ENCODE data around the gene PAK6.

PAK6 gene

DNA sequence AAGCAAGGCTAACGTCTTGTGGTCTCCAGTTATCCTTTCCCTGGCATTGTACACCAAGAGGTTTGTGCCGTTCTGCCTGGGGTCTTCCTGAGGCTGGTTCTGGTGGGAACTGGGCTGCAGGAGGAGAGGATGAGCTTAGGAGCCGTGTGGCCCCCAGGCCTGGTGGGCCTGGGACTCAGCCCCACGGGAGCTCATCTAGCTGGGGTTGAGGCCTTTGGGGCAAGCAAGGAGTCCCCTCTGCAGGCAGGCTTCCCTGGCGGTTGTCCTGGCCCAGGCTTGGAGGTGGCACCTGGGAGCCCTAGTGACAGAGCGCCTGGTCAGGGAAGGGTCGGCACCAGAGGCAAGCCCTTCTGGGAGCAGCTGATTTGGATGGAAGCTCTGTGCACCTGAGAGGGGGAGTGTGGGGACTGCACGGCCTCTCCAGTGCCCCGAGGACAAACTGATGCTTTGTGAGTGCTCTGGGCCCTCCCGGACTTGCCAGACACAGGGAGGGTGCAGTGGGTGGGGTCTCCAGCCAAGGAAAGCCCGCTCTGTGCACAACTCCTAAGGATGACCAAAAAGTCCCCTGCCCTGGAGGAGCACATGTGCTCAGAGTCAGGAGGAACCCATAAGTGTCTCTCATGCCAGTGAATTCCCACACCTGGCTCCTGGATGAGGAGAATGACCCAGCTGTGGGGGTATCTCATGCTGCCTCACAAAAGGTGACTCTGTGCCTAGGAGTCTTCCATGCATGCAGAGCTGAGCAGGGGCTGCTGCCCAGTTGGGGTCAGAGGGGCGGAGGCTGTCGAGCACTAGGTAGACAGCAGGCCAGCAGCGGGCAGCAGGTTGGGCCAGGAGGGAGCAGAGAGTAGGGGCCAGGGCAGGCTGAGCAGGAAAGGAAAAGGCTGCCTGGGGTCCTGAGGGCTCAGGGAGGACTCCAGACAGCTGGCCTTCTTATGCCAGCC, 2.7 kb downstream of the PAK6 start:
- DNase-seq = no peak

DNA sequence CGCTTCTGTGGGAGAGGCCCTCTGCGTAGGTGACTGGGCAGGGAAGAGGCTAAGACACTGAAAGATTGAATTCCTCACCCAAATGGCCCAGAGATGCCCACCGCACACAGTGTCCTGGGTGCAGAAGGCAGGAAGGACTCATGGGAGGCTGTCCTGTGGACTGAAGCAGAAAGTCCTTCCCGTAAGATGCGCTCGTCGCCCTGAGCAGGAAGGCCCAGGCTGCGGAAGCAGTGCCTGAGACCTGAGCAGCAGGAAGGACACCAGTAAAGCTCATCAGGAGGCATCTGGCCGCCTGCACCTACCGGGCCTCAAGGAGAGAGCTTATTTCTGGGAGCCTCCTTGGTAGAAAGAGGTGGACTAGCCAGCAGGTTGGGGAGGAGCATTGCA, 3.3 kb downstream of the PAK6 start:
- DNase-seq = no peak

DNA sequence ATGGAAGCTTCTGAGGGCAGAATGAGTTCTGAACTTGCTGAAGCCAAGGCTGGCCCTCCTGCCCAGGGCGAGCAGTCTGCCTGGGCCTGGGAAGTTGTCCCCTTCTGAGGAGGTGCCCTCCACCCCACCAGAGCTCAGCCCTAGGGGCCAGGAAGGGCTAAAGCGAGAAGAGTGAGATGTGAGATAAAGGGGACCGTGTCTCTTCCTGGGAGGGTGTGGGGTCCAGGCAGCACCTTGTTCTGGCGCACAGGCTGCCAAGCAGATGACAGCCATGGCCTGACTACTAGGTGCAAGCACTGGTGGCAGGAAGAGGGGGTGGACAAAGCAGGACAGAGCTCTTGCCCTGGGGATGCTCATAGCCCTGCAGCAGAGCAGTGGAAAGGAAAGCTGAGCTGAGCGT, 3.7 kb downstream of the PAK6 start:
- DNase-seq = no peak

DNA sequence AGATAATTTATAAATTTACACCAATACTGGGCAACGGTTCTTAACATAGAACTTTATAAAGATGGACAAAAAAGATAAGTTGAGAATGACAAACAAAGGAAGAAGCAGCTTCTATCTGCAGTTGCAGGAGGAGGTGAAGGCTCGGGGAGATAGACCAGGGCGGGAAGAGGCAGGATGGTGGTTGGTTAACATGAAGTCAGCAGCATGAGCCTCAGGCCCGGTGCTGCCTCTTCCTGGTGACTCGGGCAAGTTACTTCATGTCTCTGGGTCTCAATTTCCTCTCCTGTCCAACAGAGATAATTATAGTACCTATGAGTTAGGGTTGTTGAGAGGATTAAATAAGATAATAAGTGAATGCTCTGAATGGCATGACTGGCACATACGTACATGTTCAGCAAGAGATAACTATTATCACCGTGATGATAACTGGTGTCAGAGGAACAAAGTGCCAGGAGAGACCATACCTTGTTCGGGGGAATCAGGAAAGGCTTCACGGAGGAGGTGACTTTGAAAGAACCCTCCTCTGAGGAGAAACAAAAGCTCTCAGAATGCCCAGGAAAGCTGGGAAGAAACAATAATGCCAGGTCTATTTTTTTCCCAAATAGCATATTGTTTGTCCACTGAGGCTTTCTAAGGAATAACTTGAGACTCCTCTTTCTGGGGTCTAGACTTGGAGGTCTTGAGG, 4.4 kb downstream of the PAK6 start:
- DNase-seq = no peak

DNA sequence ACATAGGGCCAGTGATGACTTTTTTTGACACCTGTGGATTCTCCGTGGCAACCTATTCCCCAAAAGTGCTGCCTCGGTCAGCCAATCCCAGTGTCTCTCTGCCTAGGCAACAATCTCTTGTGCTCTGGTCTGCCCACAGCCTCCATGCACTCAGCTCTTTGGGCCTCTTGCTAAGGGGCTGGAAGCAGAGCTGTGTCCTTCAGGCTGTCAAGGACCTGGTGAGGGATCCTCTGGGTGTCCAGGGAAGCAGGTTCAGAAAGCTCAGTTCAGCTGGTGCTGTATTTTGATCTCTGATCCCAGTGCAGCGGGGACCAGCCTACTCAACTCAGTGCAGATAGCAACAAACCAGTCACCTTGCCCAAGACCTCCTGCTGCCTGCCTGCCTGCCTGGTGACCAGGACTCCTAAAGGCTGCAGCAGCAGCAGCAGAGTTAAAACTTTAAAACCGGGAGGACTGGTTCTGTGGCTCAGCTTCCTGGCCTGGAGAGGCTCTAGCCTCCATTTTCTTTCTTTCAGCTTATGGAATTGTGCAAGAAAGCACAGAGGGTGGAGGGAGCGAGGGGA, 6.2 kb downstream of the PAK6 start:
- DNase-seq = no peak

DNA sequence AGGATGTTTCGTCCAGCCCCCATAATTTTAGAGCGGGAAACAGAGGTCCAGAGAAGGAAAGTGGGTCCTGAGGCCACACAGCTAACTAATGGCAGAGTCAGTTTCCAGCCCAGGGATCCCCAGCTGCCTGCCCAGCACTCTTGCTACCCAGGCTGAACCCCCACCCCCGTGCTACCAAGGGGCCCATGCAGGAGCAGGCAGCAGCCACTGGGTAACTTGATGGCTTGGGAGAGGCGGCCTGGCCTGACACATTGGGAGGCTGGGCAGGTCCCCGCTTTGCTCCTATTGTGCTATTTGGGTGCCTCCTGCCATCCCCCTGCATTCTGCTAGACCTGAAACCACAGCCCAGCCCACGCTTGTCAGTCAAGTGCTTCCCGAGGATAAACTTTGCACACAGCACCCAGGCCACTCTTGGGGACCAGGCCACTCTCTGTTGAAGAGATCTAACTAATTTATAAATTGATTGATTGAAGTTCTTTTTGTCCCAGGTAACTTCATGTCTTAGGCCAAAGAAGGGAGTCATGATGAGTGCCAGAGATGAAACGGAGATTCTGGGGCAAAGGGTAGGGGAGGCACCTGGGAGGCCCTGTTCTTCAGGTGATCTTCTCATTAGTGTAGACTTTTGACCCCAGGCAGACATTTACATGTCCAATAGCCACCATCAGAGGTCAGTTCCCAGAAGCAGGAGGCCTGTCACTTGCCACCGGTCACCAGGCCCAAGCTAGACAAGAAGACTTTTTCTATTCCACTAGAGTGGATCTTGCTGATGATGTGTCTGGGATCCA, 7.0 kb downstream of the PAK6 start:
- no peak for DNase-seq

DNA sequence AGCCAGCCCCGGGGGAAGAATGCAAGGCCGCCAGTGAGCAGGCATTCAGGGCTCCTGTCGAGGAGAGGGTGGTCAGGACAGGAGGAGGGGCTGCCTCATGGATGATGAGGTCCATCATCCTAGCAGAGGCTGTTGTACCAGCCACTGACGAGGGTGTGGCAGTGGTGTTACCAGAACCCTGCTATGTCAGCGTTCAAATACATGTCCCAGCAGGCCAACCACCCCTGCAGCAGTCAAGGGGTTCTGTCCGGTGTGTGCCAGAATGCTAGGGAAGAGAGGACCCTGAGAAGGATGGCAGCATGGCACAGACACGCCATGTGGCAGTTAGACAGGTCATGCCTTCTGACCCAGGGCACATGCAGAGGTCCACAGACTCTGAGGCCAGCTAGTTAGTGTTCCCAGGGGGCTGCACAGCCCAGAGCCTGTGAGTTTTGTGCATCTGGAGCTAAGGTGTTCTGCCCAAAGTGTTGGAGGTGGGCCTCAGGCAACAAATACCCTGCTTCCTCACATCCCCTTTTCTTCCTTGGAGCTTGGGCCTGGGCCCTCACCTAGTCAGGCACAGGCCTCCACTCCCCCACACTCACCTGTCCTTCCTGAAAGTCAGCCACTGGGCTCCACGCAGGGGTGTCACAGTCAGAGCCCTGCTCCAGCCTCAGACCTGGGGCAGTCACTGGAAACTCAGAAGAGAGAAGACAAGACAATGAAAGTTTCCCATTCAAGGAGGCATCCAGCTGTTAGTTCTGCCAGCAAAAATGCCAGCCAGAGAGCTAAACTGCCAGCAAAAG, 7.8 kb downstream of the PAK6 start:
- DNase-seq = no peak

DNA sequence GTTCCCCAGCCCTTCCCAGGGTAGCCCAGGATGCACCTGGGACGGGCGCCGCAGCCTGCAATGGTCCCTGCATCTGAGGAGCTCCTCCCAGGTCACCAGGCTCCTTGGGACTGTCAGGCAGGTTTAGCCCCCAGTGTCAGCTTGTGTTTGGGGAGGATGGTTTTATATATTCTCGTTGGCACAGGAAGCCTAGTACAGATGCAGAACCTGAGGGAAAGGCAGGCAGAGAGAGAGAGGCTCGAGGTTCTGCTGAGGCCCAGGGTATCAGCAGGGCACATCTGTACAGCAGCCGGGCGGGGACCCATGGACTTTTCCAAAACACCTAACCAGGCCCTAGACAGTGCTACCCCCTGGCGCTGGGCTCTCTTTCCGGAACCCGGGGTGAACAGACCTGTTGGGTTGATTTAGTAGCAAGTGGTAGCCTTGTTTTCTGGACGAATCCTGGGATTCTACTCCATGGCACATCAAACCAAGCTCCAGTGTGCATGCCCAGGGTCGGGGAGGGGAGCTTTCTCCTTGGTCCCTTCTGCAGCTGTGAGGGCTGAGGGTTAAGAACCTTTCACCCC, 8.6 kb downstream of the PAK6 start:
- no peak for DNase-seq

DNA sequence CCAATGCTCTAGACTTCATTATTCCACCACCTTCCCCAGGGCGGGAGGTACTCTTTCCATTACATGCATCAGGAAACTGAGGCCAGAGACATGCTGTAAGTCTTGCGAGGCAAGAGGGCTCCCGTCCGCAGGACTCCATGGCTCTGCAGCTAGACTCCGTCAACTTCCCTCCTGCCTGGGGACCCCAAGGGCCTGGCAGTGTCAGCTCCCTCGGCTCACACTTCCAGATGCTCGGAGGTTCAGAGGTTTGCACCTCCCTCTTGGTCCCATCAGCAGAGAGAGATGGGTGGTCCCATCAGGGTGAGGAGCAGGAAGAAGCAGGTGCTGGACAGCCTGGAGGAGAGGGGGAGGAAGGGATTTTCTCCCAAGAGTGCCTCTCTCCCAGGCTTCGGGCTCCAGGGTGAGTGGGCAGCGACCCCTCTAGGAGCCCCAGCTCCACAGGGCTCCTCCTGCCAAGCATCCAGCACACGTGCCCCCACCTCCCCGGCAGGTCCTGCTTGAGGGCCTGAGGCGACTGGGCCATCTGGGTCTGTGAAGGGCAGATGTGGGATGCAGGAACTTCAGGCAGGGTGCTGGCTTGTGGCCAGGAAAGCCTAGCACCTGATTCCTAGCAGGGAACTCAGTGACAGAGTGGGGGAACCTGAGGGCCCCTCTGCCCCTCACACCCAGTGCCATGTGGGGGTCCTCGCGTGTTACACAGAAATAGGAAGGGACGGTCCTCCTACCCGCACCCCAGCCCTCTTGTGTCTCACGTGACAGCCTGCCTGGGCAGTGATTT, 9.3 kb downstream of the PAK6 start:
- DNase-seq = no peak

DNA sequence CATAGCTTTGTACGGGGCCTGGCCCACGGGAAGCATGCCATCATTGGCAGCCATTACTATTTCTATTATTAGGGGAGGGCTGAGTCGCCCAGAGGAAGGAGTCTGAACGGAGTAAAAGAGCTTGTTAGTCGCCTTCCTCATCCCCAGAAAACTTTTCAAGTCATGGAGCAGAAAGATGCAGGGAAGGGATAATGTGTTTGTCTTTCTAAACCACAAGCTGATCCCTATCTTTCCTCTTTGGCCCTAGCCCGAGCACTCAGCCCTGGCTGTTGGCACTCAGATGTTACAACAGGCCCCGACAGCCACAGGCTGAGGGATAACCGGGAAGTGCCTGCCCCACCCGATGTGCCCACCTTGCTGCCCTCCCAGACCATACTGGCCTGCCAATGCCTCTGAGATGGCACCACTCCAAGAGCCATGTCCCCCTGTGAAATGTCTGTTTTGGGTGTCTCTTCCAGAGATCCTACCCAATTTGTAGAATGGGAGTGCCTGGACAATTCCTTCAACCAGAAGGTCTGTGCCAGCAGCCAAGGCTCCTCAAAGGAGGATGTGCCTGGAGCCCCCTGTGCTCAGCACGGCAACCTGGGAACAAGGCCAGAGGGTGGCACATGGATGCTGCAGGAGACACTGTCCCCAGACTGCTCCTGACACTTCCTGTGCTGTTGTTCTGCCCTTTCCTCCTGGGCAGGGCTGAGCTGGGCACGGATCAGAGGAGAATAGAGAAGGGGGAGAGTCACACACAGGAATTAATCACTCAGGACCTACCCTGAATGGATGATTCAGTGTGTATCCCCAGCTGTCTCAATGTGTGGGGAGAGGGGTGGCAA, 10.8 kb downstream of the PAK6 start:
- DNase-seq = no peak

DNA sequence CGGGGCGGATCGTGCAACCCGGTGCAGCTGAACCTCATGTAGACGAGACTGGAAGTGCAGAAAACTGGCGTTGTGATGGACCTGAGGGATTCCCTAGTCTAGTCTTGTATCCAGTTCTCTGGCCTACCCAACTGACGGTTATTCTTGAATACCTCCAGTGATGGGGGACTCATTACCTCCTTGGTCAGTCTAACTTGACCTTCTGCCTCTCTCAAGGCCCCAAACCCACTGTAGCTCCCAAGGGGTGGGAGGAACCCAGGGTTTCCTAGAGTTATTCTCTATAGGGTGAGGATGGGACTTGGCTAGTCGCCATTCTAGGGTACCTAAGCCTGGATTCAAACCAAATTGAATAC, 11.4 kb downstream of the PAK6 start:
- DNase-seq = no peak

DNA sequence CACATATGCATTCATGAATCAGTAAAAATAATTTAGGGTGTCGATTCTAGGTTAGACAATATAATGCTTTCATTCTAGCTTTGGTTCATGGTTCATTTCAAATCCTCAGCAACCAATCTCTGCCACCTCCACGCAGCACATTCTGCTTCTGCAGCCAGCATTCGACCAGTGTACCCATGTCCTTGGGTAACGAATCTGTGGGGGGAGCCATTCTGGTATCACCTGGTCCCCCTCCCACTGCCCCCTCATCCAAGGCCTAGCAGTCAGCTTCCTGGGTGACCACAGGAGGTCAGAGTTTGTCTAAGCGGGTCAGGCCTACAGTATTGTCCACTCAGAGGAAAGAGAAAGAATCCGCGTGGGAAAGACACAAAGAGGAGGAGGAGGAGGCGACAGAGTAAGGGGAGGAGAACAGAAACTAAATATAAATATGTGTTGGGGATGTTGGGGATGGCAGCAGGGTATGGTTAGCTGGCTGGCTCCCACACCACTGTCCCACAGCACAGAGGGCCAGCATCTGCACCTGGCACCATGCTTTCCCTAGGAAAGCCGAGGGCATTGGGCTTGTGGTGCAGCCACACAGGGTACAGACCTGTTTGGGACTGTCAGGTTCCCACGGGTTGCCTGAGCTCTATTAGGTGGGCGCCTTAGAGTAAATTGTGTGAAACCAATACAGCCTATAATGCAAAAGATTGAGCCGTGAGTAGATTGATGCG, 12.1 kb downstream of the PAK6 start:
- no peak for DNase-seq

DNA sequence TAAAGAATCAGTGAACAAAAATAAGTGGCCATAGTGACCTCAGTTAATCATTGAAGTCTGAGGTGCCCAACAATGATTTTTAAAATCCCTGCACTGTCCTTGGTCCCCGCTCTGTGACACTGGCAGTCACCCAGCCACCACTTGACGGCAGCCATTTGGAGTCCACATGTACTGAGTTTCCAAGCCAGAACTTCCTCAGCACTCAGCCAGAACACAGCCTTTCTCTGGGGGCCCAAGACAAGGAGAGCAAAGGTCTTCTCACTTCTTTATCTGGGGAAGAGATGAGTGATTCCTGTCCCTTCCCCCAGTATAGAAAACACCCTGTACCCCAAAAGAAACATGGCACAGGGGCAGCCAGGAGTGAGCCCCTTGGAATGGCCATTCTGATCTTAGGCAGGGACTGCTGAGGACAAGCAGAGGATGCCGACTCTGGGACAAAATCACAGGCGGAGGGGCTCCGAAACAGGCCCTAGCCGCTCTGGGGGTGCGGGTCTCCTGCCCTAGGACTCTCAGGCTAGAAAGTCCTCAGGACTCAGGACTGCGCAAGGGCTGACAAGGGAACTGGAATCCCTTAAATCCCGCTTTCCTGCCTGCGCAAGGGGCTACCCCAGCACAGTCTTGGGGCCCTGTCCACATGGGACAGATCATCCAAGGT, 12.8 kb downstream of the PAK6 start:
- no peak for DNase-seq

DNA sequence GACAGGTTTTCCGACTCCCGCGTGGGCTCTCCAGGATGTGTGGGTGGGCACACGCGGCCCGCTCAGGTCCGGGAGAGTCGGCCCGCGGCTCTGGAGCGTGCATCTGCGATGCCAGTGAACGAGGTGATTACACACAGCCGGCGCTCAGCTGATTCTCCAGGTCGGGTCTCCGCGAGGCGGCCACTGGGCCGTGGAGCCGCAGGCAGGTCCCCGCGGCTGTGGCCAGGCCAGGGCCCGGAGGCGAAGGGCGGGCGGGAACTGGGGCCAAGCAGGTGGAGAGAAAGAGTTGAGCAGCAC, 13.2 kb downstream of the PAK6 start:
- DNase-seq = no peak

DNA sequence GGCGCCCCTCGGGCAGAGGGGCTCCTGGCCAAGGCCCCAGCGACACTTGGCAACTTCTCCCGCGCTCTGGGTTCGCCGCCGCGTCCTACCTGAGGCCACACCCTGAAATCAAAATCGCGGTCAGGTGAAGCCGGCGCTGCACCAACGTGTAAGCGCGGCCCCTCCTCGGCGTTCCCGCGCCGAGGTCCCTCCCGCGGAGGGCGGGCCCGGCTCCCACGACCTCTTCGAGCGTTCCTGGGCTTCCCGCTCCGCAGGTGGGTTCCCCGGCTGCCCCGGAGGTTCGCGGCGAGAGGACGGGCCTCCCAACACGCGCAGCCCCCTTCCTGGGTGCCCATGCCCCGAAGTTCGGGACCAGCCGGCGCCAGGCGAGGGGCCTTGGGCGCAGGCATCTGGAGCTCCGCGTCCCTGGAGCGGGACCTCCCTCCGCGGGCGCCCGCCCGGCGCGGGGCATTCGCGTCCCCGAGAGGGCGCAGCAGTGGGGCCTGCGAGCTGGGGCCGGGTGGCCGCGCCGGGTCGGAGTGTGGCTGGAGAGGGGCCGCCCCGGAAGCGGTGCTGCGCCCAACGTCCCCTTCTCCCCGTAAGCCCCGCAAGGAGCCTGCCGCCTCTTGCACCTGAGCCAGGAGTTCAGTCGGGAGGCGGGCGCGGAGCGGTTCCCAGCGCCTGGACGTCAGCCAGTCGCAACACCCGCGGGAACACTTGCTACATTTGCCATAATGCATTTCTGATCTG, 13.7 kb downstream of the PAK6 start:
- DNase-seq = peak; percentile 51

DNA sequence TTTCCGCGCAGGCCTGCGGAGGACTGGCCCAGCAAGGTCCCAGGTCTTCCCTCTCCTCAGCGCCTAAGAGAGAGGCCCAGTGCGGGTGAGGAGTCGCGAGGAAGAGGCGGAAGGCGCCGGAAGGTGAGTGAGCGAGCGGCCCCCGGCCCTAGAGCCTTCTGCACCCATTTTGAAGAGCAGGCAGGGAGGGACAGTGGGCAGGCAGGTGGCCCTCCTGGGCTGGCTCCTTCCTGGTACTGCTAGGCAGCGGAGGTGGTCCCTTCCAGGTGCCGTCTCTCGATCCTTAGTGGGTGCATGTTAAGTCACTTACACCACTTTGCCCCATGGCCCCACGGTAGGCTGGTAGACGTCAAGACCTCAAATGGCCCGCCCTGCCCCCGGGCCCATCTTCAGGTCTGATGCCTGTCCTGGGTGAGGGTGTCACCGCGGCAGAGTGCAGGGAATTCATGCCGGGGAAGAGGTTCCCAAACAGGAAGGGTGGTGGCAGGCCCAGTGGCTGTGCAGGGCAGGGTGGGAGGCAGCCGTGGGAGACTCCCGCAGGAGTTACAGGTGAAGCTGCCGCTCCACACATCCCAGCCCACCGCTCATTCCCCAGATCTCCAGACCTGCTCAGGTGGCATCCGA, 14.4 kb downstream of the PAK6 start:
- DNase-seq = no peak

DNA sequence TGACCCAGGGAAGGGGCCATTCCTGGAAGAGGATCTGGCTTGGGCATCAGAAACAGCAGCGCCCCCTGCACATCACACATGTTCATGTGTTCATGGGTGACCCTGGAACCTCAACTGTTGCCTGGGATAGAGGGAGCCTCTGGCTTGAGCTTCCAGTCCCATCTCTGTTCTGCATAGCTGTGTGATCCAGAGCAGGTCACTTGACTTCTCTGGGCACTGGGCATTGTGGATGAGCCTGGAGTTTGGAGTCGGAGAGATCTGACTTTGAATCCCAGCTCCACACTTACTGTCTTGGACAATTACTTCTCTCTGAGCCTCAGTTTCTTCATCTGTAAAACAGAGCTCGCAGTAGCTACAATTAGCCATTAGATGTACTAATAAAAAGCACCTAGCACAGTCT, 15.6 kb downstream of the PAK6 start:
- no peak for DNase-seq

DNA sequence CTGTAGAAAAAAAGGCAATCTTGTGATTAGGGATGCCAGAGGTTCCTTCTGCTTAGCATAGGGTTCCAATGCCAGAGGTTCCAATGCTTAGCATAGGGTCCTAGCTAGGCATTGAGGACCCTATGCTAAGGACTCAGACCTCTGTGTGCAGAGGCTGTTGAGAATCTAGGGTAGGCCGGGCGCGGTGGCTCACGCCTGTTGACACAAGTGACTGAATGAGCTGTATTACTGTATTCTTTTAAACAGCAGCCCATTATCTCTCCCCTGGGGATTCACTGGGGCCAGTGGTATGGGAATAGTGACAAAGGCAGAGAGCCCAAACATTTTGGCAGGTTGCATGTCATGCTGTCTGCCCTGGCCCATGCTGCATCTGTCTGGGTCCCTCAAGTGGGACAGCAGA, 16.2 kb downstream of the PAK6 start:
- peak; percentile 2 for DNase-seq

Measured in NCI-H1436 (cell line).